Stimulated activated CD4-positive, alpha-beta T cell treated with anti-CD3 and anti-CD28 coated beads, TNF-alpha, amount 100 ng/mL, for 48 hours (primary cell): ENCODE data around the gene DIS3L2.

ENCODE experiments used
- DNase-seq, 3 donors: peaks; one replicate each; pipeline ENCODE4 v3.0.0-alpha.2; 2020; ENCODE audit warnings: low read depth in 3 of 3

Gene DIS3L2

DNA sequence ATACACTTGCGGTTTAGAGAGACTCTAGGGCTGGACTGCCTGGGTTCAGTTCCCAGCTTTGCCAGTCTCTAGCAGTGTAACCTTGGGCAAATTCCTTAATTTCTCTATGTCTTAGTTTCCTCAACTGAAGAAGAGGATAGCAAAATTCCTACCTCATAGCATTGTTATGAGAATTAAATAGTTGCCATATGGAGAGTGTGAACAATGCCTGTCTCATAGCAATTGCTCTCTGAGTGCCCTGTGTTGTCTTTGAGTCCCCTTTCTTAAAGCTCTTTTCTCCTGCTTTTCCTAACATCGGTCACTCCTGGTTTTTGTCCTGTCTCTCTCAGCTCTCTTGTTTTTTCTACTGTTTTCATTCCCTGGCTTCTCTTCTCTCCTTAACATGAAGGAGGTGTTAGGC is 300.3 kb downstream of the DIS3L2 start:
- no peak for DNase-seq

DNA sequence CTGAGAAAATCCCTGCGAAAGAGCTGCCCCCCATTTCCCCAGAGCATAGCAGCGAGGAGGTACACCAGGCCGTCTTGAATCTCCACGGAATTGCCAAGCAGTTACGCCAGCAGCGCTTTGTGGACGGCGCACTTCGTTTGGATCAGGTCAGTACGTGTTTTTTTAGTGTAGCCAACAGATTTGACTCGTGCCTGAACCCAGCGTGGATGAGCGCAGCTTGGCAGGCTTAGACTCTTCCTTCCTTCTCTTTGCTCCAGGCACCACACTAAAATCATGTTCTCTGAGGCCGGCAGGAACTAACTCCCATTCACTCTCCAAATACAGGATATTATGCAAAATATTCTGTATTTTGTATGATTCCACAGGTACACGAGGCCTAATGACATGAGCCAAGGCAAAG is 301.8 kb downstream of the DIS3L2 start:
- no peak for DNase-seq

DNA sequence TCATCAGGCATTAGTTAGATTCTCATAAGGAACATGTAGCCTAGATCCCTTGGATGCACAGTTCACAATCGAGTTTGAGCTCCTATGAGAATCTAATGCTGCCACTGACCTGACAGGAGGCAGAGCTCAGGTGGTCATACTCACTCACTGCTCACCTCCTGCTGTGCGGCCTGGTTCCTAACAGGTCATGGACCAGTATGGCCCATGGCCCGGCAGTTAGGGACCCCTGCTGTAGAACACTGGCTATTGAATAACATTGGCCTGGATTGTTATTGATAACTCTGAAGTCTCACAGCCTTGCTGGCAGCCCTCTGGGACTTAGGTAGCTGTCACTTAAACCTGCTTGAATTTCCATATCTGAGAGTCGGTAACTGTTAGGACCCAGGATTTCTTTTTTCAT is 302.6 kb downstream of the DIS3L2 start:
- no peak for DNase-seq

DNA sequence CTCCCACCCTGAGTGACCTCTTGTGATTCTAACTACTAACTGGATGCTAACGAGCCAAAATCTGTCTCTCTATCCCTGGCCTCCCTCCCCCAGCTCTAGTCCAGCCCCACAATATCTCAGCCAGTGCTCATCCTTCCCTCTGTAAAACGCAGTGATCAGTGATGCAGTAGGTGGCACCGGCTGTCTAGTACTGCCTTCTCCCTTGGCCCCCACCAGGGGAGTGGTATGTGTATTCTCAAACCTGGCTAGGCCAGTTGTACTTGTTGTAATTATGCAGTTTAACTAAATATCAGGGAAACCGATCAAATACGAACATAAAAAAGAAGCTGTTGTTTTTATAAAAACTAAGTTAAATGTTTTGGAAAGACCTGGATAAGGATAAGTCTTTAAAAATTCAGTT is 303.8 kb downstream of the DIS3L2 start:
- DNase-seq = no peak

DNA sequence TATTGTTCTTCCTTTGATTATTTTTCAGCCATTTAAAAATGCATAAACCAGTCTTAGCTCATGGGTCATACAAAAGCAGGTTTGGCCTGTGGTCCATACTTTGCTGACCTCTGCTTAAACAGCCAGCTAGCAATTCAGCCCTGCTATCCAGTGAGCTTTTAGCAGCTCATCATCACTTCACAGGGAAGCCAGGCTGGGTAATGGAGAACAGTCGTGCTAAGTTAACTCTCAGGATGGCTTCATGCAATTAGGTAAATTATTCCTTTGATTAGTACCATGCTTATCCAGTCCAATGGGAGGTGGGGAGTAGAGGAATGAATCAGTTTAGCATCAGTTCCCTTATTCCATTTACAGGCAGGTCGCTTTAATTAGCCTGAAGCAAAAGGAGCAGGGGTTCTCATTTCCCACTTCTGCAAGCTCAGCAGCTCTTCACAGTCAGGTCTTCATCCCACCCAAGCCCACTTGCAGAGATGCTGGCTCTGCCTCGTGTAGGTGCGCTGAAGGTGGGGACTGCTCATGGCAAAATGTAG is 307.2 kb downstream of the DIS3L2 start:
- no peak for DNase-seq

DNA sequence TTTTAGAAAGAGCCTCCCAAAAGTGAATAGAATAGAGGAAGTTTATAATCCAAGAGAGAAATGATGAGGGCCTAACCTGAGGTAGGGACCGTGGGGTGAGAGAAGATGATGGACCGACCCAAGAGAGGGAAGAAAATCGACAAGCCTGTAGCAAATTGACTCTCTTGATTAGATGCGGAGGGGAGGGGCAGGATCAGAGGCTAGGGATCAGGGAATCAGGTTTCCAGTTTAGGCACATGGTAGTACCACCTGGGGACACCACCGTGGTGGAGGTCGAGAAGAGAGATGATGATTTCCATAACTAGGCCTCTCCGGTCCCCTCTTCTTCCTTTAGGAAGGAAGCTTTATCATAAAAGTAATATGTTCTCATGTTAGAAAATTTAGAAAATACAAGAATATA is 308.4 kb downstream of the DIS3L2 start:
- DNase-seq = no peak

DNA sequence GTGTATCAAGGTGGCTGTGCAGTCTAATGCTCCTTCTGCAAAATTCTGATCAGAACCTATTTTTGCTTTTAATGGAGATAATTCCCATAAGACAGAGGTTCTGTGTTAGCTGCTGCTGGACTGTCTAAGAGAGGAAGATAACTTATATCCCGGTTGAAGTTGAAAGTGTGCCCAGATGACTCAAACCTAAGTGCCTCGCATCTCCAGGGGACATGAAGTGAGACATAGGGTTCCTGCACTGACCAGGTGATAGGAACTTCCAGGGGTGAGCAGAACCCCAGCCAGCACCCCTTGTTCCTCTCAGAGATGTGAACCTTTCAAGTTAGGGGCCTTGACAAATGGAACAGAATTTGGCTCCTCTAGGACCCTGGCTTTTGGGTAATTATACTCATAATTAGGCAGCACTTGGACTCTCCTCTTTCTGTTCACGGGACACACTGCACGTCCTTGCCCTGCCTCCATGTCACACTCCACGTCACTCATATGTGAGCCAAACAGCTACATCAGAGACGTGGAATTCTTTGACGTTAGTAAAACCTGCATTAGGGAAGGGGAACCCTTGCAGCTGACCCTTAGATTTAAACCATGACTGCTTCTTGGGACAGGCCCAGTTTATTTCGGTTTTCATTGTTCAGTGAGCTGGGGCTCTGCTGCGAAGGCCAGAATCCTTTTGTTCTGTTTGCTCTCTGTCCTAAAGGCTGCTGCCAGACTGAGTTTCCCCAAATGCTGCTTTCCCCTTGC is 312.6 kb downstream of the DIS3L2 start:
- DNase-seq = no peak

DNA sequence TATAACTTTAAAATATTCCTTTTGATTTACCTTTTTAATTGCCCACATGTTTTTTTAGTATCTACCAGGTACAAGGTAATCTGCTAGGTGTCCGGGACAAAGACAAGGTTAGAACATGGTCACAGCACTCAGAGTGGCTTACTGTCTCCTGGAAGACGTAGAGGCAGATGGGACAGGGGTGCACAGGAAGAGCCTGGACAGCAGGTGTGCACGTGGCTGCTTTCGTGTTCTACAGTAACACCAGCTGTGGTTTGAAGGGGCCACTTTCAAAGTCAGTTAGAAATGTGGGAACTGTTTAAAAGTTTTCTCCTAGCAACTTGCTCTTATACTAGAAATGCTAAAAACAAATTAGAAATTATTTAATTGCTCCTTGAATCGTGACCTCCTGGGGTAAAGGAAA is 314.2 kb downstream of the DIS3L2 start:
- no peak for DNase-seq

DNA sequence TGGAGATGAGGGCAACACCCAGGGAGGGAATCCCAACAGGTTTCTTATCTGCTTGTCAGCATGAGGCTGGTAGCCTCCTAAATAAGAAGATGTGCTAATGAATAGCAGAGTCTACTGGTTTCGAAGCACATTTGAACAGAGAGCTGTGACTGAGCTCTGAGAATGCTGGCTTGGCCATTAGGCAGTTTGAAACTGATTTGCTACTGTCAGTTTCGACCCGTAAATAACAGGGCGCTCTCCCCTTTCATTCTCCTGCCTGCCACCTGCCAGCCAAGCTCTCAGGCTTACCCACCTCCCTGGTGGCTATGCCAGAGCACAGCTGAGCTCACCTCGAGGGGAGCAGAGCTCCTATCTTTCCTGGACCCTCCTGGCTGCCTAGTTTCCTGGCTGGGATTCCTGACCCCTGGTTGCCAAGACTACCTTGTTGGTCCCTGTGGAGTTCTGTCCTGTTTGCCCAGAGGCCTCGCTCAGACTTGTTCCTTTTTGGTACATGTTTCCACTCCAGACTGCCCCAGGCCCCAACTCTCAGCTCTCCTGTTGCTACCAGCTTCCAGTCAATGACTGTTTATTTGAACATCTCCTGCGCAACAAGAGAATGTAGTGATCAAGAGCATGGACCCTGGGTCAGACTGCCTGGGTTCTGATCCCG is 314.7 kb downstream of the DIS3L2 start:
- DNase-seq = no peak

DNA sequence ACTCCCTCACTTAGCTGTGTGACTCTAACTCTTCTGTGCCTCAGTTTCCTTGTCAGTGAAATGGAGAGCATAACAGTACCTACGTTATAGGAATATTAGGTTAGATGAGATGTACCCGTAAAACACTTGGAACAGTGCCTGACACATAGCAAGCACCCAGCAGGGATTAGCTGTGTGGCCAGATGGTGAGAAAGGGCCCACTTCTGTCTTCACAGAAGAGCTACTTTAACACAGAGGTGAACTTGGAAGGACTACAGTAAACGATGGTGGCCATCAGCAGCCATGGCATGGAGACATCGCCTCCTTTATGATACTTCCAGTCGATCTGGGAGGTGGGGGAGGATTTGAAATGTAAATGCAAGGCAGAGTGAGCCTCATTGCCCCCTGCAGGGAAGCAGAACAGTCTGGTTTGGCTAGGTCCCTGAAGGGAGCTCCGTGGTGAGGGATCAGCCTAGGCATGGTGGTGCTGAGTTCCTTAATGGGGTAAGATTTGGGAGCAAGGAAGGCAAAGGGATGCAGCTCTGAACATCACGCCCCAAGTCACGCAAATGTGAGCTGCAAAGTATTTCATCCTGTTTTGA is 315.3 kb downstream of the DIS3L2 start:
- DNase-seq = no peak

DNA sequence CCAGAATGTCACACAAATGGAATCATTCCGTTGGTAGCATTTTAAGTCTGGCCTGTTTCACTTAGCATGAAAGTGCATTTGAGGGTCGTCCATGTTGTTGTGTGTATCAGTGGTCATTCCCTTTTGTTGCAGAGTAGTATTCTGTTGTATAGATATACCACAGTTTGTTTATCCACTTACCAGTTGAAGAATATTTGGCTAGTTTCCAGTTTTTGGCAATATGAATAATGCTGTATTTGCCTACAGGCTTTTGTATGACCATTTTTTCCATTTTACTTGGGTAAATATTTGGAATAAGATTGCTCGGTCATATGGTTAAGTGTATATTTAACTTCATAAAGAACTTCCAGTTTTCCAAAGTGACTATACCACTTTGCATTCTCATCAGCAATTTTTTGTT is 317.0 kb downstream of the DIS3L2 start:
- no peak for DNase-seq

DNA sequence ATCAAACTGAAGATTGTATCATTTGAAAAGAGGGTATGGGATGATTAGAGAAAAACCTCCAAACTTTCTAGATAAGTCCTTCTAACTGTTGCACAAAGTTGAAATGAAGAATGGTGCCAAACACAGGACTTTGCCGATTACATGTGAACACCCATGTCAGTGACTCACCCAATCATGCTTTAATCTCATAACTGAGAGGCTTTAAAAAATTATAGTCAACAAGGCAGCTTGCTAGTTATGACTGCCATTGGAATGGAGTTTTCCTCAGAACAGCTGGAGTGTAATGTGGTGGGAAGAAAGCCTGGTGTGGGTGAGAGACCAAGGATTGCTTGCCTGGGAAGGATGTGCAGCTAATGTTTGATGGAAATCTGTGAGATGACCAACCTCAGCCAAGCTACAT is 318.8 kb downstream of the DIS3L2 start:
- no peak for DNase-seq

DNA sequence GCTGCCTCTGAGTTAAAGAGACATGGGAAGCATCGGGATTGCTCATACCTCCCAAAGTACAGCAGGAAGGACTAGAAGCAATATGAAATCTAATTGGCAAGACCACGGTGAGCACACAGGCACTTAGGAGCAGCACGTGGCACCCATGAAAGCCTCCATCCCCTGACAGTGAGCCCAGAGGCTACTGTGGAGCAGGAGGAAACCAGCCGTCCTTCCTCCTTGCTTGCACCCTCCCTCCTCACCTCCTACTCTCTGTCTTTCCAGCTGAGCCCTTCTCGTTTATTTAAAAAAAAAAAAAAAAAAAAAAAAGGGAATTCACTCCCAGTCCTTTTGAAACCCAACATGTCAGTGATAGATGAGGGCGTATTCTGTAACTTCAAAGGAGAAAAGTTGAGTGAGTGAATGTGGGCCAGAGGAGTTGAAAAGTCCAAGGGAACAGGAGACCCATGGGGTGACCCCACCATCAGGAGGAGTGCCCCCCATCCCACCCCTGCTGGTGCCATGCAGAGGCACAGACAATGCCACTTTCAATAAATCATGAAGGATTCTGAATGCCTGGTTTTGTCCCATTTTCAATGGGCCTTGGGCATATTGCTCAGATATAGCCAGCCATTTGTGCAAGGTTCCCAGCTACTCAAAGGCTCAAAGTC is 320.5 kb downstream of the DIS3L2 start:
- DNase-seq = no peak

DNA sequence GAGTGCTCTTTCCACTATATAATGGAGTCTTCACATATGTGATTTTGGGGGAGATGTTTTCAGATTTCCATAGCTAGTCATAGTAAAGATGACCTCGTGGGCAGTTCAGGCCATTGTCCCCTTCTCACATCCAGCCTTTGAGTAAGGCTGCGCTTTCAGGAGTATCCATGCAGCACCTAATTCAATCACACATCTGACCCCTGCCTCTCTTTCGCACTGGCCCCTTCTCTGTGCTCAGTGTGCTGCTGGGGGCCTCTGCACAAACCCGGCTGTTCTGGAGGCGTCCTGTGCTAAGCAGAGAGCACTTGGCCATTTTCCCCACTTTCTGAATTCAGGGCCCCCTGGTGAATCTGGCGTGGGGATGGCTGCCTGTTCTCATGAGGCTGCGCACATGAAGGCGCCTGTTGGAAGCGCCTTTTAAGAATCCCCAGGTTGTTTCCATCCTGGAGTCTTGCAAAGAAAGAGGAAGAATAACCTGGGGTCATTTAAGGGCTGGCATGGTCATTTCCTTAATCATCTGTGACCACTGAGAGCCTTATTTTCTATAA is 321.1 kb downstream of the DIS3L2 start:
- no peak for DNase-seq

DNA sequence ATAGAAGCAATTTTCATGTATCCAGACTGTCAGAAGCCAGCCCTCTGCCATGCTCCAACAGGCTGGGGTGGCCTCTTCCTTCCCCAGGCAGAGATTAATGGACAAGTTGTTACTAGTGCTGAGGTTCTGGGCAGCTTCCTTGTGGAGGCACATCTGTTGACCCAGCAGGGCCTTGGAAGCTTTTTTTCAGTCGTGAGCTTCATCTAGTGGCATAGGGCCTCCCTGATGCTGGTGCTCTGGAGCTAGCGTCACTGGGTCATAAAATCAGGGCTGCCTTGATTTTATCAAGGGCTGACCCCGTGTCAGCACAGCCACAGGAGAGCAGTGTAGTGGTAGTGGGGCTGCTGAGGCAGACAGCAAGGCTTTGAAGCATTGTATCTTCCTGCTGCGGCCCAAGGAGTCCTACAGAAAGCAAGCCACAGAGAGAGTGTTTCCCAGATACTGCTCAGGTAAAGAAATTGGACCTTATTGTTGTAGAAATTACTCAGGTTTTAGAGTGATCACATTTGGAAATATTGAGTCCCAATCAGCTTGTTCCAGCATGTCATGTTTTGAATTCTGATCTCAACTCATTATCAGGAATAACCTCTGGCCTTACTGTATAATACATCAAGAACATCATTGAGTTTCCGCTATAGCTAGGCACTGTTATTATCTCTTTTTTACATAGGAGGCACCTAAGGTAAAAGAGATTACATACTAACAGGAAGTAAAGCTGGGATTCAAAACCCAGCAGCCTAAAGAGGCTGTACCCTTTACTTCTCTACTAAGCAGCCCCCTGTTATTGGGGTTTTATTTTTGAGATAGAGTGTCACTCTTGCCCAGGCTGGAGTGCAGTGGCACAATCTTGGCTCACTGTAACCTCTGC is 324.7 kb downstream of the DIS3L2 start:
- DNase-seq = no peak

DNA sequence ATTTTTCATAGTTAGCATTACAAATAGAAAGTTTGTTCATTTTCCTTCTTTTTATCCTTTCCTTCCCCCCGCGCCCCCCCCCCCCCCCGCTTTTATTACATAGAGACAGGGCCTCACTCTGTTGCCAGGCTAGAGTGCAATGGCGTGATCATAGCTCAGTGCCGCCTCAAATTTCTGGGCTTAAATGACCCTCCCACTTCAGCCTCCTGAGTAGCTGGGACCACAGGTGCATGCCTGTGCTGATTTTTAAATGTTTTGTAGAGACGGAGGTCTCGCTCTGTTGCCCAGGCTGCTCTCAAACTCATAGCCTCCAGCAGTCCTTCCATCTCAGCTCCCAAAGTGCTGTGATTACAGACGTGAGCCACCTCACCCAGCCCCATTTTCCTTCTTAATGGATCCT is 325.8 kb downstream of the DIS3L2 start:
- DNase-seq = no peak

DNA sequence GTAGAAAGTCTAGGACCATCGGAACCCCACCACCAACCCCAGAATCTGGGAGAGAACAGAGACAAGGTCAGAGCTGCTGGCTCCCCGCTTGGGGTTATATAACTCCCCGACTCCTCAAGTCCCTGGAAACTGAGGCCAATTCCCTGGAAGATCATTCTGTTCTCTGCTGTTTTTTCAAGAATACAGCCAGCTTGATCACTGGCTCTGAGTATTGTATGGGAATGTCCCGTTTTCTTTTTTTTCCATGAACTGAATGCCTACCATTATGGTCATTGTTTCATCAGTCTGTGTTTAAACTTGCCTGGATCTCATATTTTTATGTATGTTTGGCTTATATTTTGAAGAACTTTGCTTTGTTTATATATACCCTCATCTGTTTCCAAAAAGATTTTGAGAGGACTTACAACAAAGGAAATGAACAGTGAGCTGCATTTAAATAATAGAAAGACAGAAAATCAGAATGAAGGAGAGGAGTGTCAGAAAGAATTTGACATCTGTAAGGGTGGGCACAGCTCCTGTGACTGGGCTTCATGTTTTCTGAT is 327.0 kb downstream of the DIS3L2 start:
- no peak for DNase-seq

DNA sequence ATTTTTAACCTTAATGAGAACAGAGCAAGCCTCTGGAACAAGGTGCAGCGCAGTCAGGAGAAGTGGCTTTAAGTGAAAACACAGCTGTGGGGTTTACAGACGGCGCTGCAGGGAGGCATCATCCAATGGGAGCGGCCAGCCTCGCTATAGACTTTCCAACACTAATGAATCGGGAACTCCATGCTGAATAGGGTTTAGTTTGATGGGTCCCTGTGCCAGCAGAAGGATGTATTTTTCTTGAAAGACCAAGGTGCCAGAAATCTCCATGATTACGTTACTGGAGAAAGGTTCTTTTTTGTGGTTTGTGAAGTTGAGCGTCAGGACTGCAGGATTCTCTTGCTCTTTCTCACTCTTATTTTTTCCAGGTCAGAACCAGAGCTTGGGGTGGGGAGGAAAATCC is 329.2 kb downstream of the DIS3L2 start:
- DNase-seq = no peak

DNA sequence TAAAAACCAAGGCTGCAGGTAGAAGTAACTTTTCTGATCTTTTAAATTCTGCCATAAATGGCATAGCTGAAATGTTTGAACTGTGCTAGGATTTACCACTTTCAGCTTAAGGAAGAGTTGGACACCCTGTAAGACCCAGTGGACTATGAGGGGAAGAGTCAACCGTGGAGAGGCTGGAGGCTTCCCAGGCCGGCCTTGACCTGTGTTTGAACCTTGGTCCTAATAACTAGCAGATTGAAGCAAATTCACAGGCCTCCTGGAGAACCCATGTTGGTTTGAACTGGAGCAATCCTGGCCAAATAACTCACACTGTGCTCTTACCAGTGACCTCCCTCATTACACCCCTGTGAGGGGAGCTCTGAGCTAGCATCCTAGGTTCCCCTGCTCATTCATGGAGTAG is 329.8 kb downstream of the DIS3L2 start:
- DNase-seq = no peak

DNA sequence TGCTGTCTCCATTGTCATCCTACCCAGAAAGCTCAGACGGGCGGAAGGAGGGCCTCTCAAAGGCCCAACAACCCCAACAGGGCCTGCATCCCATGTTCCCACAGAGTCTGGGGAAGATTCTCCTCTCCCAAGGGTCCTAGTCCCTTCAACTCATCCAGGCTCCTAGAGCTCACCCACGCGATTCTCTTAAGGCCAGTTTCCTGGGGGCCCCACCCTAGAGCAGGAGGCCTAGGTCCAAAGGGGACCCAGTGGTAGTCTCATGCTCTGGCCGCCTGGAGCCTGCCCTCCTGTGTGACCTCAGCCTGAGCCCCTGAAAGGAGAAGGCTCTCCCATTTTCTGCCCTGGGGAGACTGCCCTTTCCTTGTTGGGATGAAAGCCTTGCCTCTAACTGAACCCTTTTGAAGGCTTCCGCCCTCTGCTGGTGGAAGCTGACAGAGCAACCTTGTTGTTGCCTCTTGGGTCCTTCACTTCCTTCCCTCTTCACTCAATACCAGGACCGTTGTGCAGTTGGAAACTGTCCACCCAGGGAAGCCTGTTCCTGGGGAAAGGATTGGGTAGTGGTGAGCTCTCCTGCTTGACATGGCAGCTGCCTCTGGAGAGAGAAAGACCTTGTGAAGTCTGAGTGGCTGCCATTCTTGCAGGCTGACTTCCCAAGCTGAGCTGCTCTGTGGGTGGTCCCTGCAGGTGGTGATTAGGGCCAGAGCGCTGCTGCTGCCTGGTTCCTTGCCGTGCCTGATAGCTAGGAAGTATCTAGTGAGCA is 331.1 kb downstream of the DIS3L2 start:
- DNase-seq = peak in 1 of 3 donors; percentile 43
